ENCODE data around the gene NXT1. TPM values are rescaled to one million over a fixed set of nuclear protein-coding genes. Genes with fewer than 3 reads are reported as not detected.
"Not testable (repeated sequence)": the region's sequence is repeated elsewhere in the genome, so short reads cannot be mapped to it uniquely, and the experiment has no call there.

Gene NXT1
- total RNA-seq, 1 experiment from 2014 or later, result 40.1 TPM

GRCh38 chr20:23302801-23303200, 47.8 kb upstream of the NXT1 start:
- POLR2A ChIA-PET, result interaction anchor here (0.6 to 1.0 kb wide), 2 partner anchors 53 to 257 kb away, joined by 3 read pairs; no protein-coding TSS in a partner anchor
- CTCF ChIA-PET, result interaction anchor here (1.2 kb wide), 1 partner anchor 38 kb away, joined by 3 read pairs; no protein-coding TSS in a partner anchor
- BruUV-seq (replicated peaks), result no TSS peak
- no peaks in the 10 kb centered on the region for H3K27me3 Mint-ChIP-seq (ENCODE audit: insufficient read depth, unreplicated experiment)
- intact Hi-C loops (cut with micrococcal nuclease), result no loop called here
- no peak overlapping the region for H3K4me3 Mint-ChIP-seq (ENCODE audit: unreplicated experiment)
- H3K9me3 Mint-ChIP-seq (ENCODE audit: unreplicated experiment), result no peaks in the 10 kb centered on the region
- no peaks in the 10 kb centered on the region for H3K36me3 Mint-ChIP-seq (ENCODE audit: insufficient read depth, unreplicated experiment)
- no peak overlapping the region for H3K27ac Mint-ChIP-seq (ENCODE audit: low read depth, unreplicated experiment)
- H3K4me1 Mint-ChIP-seq (ENCODE audit: insufficient read depth, unreplicated experiment), result peaks cover 13% of the 10 kb centered on the region
- TF ChIP-seq CTCF (IDR thresholded peaks at IDR 0.05; ENCODE audit: unreplicated experiment), result no peak
- no peak for DNase-seq (ENCODE audit: unreplicated experiment)

GRCh38 chr20:23303325-23304102, 47.1 kb upstream of the NXT1 start:
- H3K36me3 Mint-ChIP-seq (ENCODE audit: insufficient read depth, unreplicated experiment), result no peaks in the 10 kb centered on the region
- DNase-seq (ENCODE audit: unreplicated experiment), result no peak
- no peak overlapping the region for H3K27ac Mint-ChIP-seq (ENCODE audit: low read depth, unreplicated experiment)
- intact Hi-C loops (cut with micrococcal nuclease), result no loop called here
- no TSS peak for BruUV-seq (replicated peaks)
- CTCF ChIA-PET, result interaction anchor here (0.6 to 1.2 kb wide), 3 partner anchors 37 to 612 kb away, joined by 3 read pairs; no protein-coding TSS in a partner anchor
- H3K4me1 Mint-ChIP-seq (ENCODE audit: insufficient read depth, unreplicated experiment), result peaks cover 13% of the 10 kb centered on the region
- TF ChIP-seq CTCF (IDR thresholded peaks at IDR 0.05; ENCODE audit: unreplicated experiment), result no peak
- POLR2A ChIA-PET, result interaction anchor here (0.7 to 1.0 kb wide), 2 partner anchors 10 to 257 kb away, joined by 3 read pairs; no protein-coding TSS in a partner anchor
- no peak overlapping the region for H3K4me3 Mint-ChIP-seq (ENCODE audit: unreplicated experiment)
- H3K9me3 Mint-ChIP-seq (ENCODE audit: unreplicated experiment), result no peaks in the 10 kb centered on the region
- H3K27me3 Mint-ChIP-seq (ENCODE audit: insufficient read depth, unreplicated experiment), result no peaks in the 10 kb centered on the region

- Mint-ChIP-seq H3K4me3 (ENCODE audit: unreplicated experiment) (no peak overlapping the region), H3K36me3 (ENCODE audit: insufficient read depth, unreplicated experiment) (no peaks in the 10 kb centered on the region), H3K27ac (ENCODE audit: low read depth, unreplicated experiment) (peak overlapping the region; percentile 37), H3K9me3 (ENCODE audit: unreplicated experiment) (no peaks in the 10 kb centered on the region), H3K4me1 (ENCODE audit: insufficient read depth, unreplicated experiment) (peaks cover 13% of the 10 kb centered on the region), H3K27me3 (ENCODE audit: insufficient read depth, unreplicated experiment) (no peaks in the 10 kb centered on the region)
- intact Hi-C loops (cut with micrococcal nuclease), result no loop called here
- POLR2A ChIA-PET, result interaction anchor here (0.6 kb wide), 1 partner anchor 92 kb away, joined by 3 read pairs; no protein-coding TSS in a partner anchor
- CTCF ChIA-PET, result interaction anchor here (1.1 kb wide), 1 partner anchor 16 kb away, joined by 3 read pairs; no protein-coding TSS in a partner anchor
- TF ChIP-seq CTCF (IDR thresholded peaks at IDR 0.05; ENCODE audit: unreplicated experiment), result no peak
- no peak for DNase-seq (ENCODE audit: unreplicated experiment)
- no TSS peak for BruUV-seq (replicated peaks)
Measured at GRCh38 chr20:23304616-23305015, 46.0 kb upstream of the NXT1 start.

- ChIA-PET POLR2A (interaction anchor here (0.6 kb wide), 1 partner anchor 93 kb away, joined by 3 read pairs; no protein-coding TSS in a partner anchor), CTCF (interaction anchor here (1.0 to 1.1 kb wide), 3 partner anchors 16 to 614 kb away, joined by 3 to 4 read pairs (median 4); no protein-coding TSS in a partner anchor)
- Mint-ChIP-seq H3K27ac (ENCODE audit: low read depth, unreplicated experiment) (peak overlapping the region; percentile 37), H3K9me3 (ENCODE audit: unreplicated experiment) (no peaks in the 10 kb centered on the region), H3K4me3 (ENCODE audit: unreplicated experiment) (no peak overlapping the region), H3K36me3 (ENCODE audit: insufficient read depth, unreplicated experiment) (no peaks in the 10 kb centered on the region), H3K27me3 (ENCODE audit: insufficient read depth, unreplicated experiment) (no peaks in the 10 kb centered on the region), H3K4me1 (ENCODE audit: insufficient read depth, unreplicated experiment) (peaks cover 13% of the 10 kb centered on the region)
- no TSS peak for BruUV-seq (replicated peaks)
- no peak for TF ChIP-seq CTCF (IDR thresholded peaks at IDR 0.05; ENCODE audit: unreplicated experiment)
- intact Hi-C loops (cut with micrococcal nuclease), result no loop called here
- DNase-seq (ENCODE audit: unreplicated experiment), result no peak
Measured at GRCh38 chr20:23305098-23305497, 45.5 kb upstream of the NXT1 start.

- BruUV-seq (replicated peaks); H3K9me3 Mint-ChIP-seq (ENCODE audit: unreplicated experiment); H3K27me3 Mint-ChIP-seq (ENCODE audit: insufficient read depth, unreplicated experiment); H3K27ac Mint-ChIP-seq (ENCODE audit: low read depth, unreplicated experiment); CTCF ChIA-PET; DNase-seq (ENCODE audit: unreplicated experiment); POLR2A ChIA-PET; H3K36me3 Mint-ChIP-seq (ENCODE audit: insufficient read depth, unreplicated experiment); H3K4me3 Mint-ChIP-seq (ENCODE audit: unreplicated experiment); intact Hi-C loops (cut with micrococcal nuclease): not testable (repeated sequence)
- peaks cover 13% of the 10 kb centered on the region for H3K4me1 Mint-ChIP-seq (ENCODE audit: insufficient read depth, unreplicated experiment)
Measured at GRCh38 chr20:23307393-23307792, 43.2 kb upstream of the NXT1 start.
